Tibial nerve (tissue), 4 donors: ENCODE measurements around the gene DIP2C.
"Not testable (repeated sequence)": the region's sequence is repeated elsewhere in the genome, so short reads cannot be mapped to it uniquely, and the experiment has no call there.

Source experiments
- CTCF ChIP-seq, 5 experiments: fragments of 200-600 bp in 3 of 5; fragments of 450-650 bp in 2 of 5; sonication (generic) in 3 of 5; IDR thresholded peaks; one replicate each; pipeline ENCODE4 v1.5.1; 2016 to 2019; ENCODE audit warnings: antibody characterized with exemption in 5 of 5, mild to moderate bottlenecking in 3 of 5, moderate library complexity in 2 of 5
- EP300 ChIP-seq, 2 donors: sonication (generic); formaldehyde crosslinking; IDR thresholded peaks; one replicate each; pipeline ENCODE4 v1.6.1; 2017; ENCODE audit warnings: antibody characterized with exemption in 2 of 2, mild to moderate bottlenecking in 1 of 2
- POLR2A ChIP-seq, 2 donors: fragments of 450-650 bp; IDR thresholded peaks; one replicate each; pipeline ENCODE4 v1.6.1; 2017; ENCODE audit warnings: antibody characterized with exemption in 2 of 2, mild to moderate bottlenecking in 2 of 2, moderate library complexity in 2 of 2

DNA sequence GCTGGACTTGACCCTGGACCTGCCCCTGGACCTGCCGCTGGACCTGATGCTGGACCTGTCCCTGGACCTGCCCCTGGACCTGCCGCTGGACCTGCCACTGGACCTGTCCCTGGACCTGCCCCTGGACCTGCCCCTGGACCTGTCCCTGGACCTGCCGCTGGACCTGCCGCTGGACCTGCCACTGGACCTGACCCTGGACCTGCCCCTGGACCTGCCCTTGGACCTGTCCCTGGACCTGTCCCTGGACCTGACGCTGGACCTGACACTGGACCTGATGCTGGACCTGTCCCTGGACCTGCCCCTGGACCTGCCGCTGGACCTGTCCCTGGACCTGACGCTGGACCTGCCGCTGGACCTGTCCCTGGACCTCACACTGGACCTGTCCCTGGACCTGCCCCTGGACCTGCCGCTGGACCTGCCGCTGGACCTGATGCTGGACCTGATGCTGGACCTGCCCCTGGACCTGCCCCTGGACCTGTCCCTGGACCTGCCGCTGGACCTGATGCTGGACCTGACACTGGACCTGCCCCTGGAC lies 31.6 kb downstream of the DIP2C start:
- not testable (repeated sequence) for TF ChIP-seq POLR2A, CTCF, EP300 (IDR thresholded peaks at IDR 0.05)
